MM.1S (cell line): ENCODE results near the gene STIL.
"Not testable (repeated sequence)": the region's sequence is repeated elsewhere in the genome, so short reads cannot be mapped to it uniquely, and the experiment has no call there.

Experiments used
- DNase-seq: peaks from one replicate; pipeline ENCODE4 v3.0.0-alpha.2; 2015
- H2AFZ ChIP-seq: fragments of 300-600 bp; sonication (generic); 2 replicates; pipeline ENCODE4 v1.6.0; 2016; ENCODE audit warnings: antibody characterized with exemption, low read length
- H3F3A ChIP-seq: fragments of 300-600 bp; sonication (generic); 2 replicates; pipeline ENCODE4 v1.6.1; 2016; ENCODE audit warnings: mild to moderate bottlenecking, antibody characterized with exemption, low read length, moderate library complexity, mixed read lengths; ENCODE audit not compliant: insufficient read depth
- H3K27ac ChIP-seq: fragments of 300-600 bp; sonication (generic); 2 replicates; pipeline ENCODE4 v1.5.1; 2016; ENCODE audit warnings: mild to moderate bottlenecking, low read length
- H3K27me3 ChIP-seq: fragments of 300-600 bp; sonication (generic); replicated peaks from 2 replicates; pipeline ENCODE4 v1.6.0; 2016; ENCODE audit warnings: low read length; ENCODE audit not compliant: insufficient read depth
- H3K36me3 ChIP-seq: fragments of 300-600 bp; sonication (generic); replicated peaks from 2 replicates; pipeline ENCODE4 v1.6.1; 2016; ENCODE audit warnings: mild to moderate bottlenecking, low read length, mixed read lengths; ENCODE audit not compliant: insufficient read depth
- H3K4me1 ChIP-seq: fragments of 300-600 bp; sonication (generic); 2 replicates; pipeline ENCODE4 v1.6.1; 2016; ENCODE audit warnings: low read length, mixed read lengths
- H3K4me2 ChIP-seq: fragments of 300-600 bp; sonication (generic); 2 replicates; pipeline ENCODE4 v1.6.0; 2016; ENCODE audit warnings: low read depth, low read length
- H3K4me3 ChIP-seq: fragments of 300-600 bp; sonication (generic); 2 replicates; pipeline ENCODE4 v1.5.1; 2016; ENCODE audit warnings: low read length, mixed read lengths
- H3K79me2 ChIP-seq: fragments of 300-600 bp; sonication (generic); 2 replicates; pipeline ENCODE4 v1.6.1; 2016; ENCODE audit warnings: mixed run types, low read length, mixed read lengths
- H3K9ac ChIP-seq: fragments of 300-600 bp; sonication (generic); 2 replicates; pipeline ENCODE4 v1.6.1; 2016; ENCODE audit warnings: low read length, mixed read lengths
- H3K9me2 ChIP-seq: fragments of 300-600 bp; sonication (generic); replicated peaks from 2 replicates; pipeline ENCODE4 v1.6.1; 2016; ENCODE audit warnings: mild to moderate bottlenecking, low read length, mixed read lengths; ENCODE audit not compliant: insufficient read depth
- H3K9me3 ChIP-seq: fragments of 300-600 bp; sonication (generic); replicated peaks from 2 replicates; pipeline ENCODE4 v1.6.1; 2016; ENCODE audit warnings: mild to moderate bottlenecking, low read length, mixed read lengths; ENCODE audit not compliant: insufficient read depth
- H4K20me1 ChIP-seq: fragments of 300-600 bp; sonication (generic); 2 replicates; pipeline ENCODE4 v1.6.1; 2016; ENCODE audit warnings: mild to moderate bottlenecking, low read length, moderate library complexity, mixed read lengths; ENCODE audit not compliant: insufficient read depth
- CTCF ChIP-seq: fragments of 300-600 bp; sonication (generic); IDR thresholded peaks from 2 replicates; pipeline ENCODE4 v1.5.1; 2016; ENCODE audit warnings: antibody characterized with exemption, low read length, mixed read lengths
- EZH2 ChIP-seq: fragments of 300-600 bp; sonication (generic); optimal IDR thresholded peaks from 2 replicates; pipeline ENCODE3; 2017; ENCODE audit warnings: low read depth, mild to moderate bottlenecking, antibody characterized with exemption, low read length, mixed read lengths
- EZH2phosphoT487 ChIP-seq: fragments of 300-600 bp; sonication (generic); IDR thresholded peaks from 2 replicates; pipeline ENCODE4 v1.6.1; 2018; ENCODE audit warnings: antibody characterized with exemption, low read length

The STIL gene

GRCh38 chr1:47280142-47280541 lies 33.8 kb downstream of the STIL start:
- DNase-seq, result no peak

GRCh38 chr1:47276850-47277249 lies 37.1 kb downstream of the STIL start:
- Histone ChIP-seq H3K4me1 (no peaks in the 10 kb centered on the region), H3K9me2 (no peaks in the 10 kb centered on the region), H3K27ac (no peak overlapping the region), H2AFZ (no peak overlapping the region), H3K9me3 (no peaks in the 10 kb centered on the region), H3F3A (no peaks in the 10 kb centered on the region), H3K79me2 (peaks cover 44% of the 10 kb centered on the region), H3K9ac (no peak overlapping the region), H3K27me3 (no peaks in the 10 kb centered on the region), H3K4me3 (no peak overlapping the region), H3K4me2 (no peak overlapping the region), H3K36me3 (peaks cover 6% of the 10 kb centered on the region; the same call in 1 of the 2 replicates), H4K20me1 (no peaks in the 10 kb centered on the region)
- no peak for DNase-seq
- TF ChIP-seq EZH2, result no peak
- no peak for TF ChIP-seq CTCF
- no peak for TF ChIP-seq EZH2phosphoT487

More at GRCh38 chr1:47280142-47280541, 33.8 kb downstream of the STIL start:
- Histone ChIP-seq H3K36me3 (peaks cover 7% of the 10 kb centered on the region; the same call in 1 of the 2 replicates), H3K4me2 (no peak overlapping the region), H3K4me1 (no peaks in the 10 kb centered on the region), H3K9ac (no peak overlapping the region), H3F3A (no peaks in the 10 kb centered on the region), H3K9me3 (no peaks in the 10 kb centered on the region), H3K27me3 (no peaks in the 10 kb centered on the region), H3K79me2 (peaks cover 32% of the 10 kb centered on the region), H4K20me1 (no peaks in the 10 kb centered on the region), H3K9me2 (no peaks in the 10 kb centered on the region), H3K4me3 (no peak overlapping the region), H3K27ac (no peak overlapping the region), H2AFZ (no peak overlapping the region)
- TF ChIP-seq CTCF, result no peak
- TF ChIP-seq EZH2phosphoT487, result no peak
- no peak for TF ChIP-seq EZH2

GRCh38 chr1:47275811-47276210 lies 38.1 kb downstream of the STIL start:
- not testable (repeated sequence) for H3F3A ChIP-seq, H3K36me3 ChIP-seq, H3K4me2 ChIP-seq, H3K27me3 ChIP-seq, H3K27ac ChIP-seq, H3K4me1 ChIP-seq, H3K4me3 ChIP-seq, H3K9ac ChIP-seq, H3K9me3 ChIP-seq, DNase-seq, H4K20me1 ChIP-seq, H3K9me2 ChIP-seq, H2AFZ ChIP-seq
- H3K79me2 ChIP-seq, result peaks cover 42% of the 10 kb centered on the region

GRCh38 chr1:47265529-47265928 lies 48.4 kb downstream of the STIL start:
- H3K4me1 ChIP-seq, H3K4me2 ChIP-seq, H3K27me3 ChIP-seq, H2AFZ ChIP-seq, H3K9ac ChIP-seq, H3K9me2 ChIP-seq, H3K9me3 ChIP-seq, H3F3A ChIP-seq, H3K79me2 ChIP-seq, DNase-seq, H4K20me1 ChIP-seq, H3K36me3 ChIP-seq, H3K27ac ChIP-seq, H3K4me3 ChIP-seq: not testable (repeated sequence)
